Kidney (tissue), 14 donors: ENCODE data around the gene MAD1L1. TPM values are rescaled to one million over a fixed set of nuclear protein-coding genes. Genes with fewer than 3 reads are reported as not detected.

Experiments used
- DNase-seq, 5 donors: peaks; one replicate each; pipeline ENCODE4 v3.0.0-alpha.2; 2013 to 2020
- FAIRE-seq: peaks from 2 replicates; lab custom pipeline; 2012; peaks lifted over from hg19 to GRCh38; lab: Jason Lieb, UNC
- H3K27ac ChIP-seq, 2 donors: one replicate each; pipeline ENCODE4 v1.7.0; 2013; ENCODE audit warnings: low read depth in 2 of 2, low read length in 2 of 2, inconsistent platforms in 1 of 2
- H3K27me3 ChIP-seq: one replicate; pipeline ENCODE4 v1.7.1; 2013; ENCODE audit warnings: low read length, inconsistent platforms; ENCODE audit not compliant: control insufficient read depth, insufficient read depth
- H3K36me3 ChIP-seq, 3 donors: one replicate each; pipeline versions ENCODE4 v1.7.0 to v1.7.1; 2013; ENCODE audit warnings: low read length in 3 of 3, control low read depth in 1 of 3, inconsistent platforms in 1 of 3; ENCODE audit not compliant: insufficient read depth in 3 of 3, control insufficient read depth in 2 of 3
- H3K4me1 ChIP-seq, 3 donors: one replicate each; pipeline versions ENCODE4 v1.7.0 to v1.7.1; 2013; ENCODE audit warnings: low read length in 3 of 3, inconsistent platforms in 1 of 3, low read depth in 1 of 3; ENCODE audit not compliant: control insufficient read depth in 2 of 3, insufficient read depth in 2 of 3
- H3K4me3 ChIP-seq, 3 donors: one replicate each; pipeline versions ENCODE4 v1.7.0 to v1.8.1; 2013; ENCODE audit warnings: low read length in 3 of 3, control low read depth in 1 of 3, inconsistent platforms in 1 of 3
- H3K9ac ChIP-seq, 3 donors: one replicate each; pipeline versions ENCODE4 v1.7.0 to v1.7.1; 2013; ENCODE audit warnings: low read length in 3 of 3, control low read depth in 1 of 3, inconsistent platforms in 1 of 3
- H3K9me3 ChIP-seq, 3 donors: one replicate each; pipeline versions ENCODE4 v1.7.0 to v1.7.1; 2013; ENCODE audit warnings: low read length in 3 of 3, control low read depth in 1 of 3, inconsistent platforms in 1 of 3; ENCODE audit not compliant: control insufficient read depth in 2 of 3, insufficient read depth in 1 of 3
- CTCF ChIP-seq: IDR thresholded peaks from 3 replicates; pipeline ENCODE4 v1.5.1; 2012; ENCODE audit warnings: mild to moderate bottlenecking, moderate library complexity, borderline replicate concordance; ENCODE audit not compliant: insufficient read depth; ENCODE audit errors: extremely low read depth
- intact Hi-C: fragments of 100-400 bp; cut with DNase I; formaldehyde crosslinking; loops from one replicate; pipeline ENCODE4 v1.11.1; 2022
- polyA plus RNA-seq: library from polyadenylated mRNA; stranded (reverse); fragments of 350-450 nt; fragmentation: Illumina TruSeq; extraction: RNeasy Lipid Tissue Mini Kit (QIAGEN cat#74804); gene quantifications from one replicate; pipeline ENCODE4 v1.2.3, GENCODE V29; 2014; ENCODE audit warnings: low read depth, low replicate concordance; ENCODE audit not compliant: insufficient read depth
- total RNA-seq: library from RNA; stranded (reverse); fragmentation: NEBNext Ultra II Directional; extraction: Animal tissue kit (Norgen Biotek cat#: 25700); gene quantifications from one replicate; pipeline ENCODE4 v1.2.1, GENCODE V29; 2021
- donor health status: control.
- donor health status: control.
- donor health status: control.
- donor health status: control.
- donor health status: control.
- donor health status: DM: yes; HTN: yes; CAD: no.
- donor health status: Normal renal cell carcinoma (clear cell type).

MAD1L1 gene
- total and polyA plus RNA-seq, 2 donors from 2014 or later, result 33.2 to 45.2 TPM

DNA sequence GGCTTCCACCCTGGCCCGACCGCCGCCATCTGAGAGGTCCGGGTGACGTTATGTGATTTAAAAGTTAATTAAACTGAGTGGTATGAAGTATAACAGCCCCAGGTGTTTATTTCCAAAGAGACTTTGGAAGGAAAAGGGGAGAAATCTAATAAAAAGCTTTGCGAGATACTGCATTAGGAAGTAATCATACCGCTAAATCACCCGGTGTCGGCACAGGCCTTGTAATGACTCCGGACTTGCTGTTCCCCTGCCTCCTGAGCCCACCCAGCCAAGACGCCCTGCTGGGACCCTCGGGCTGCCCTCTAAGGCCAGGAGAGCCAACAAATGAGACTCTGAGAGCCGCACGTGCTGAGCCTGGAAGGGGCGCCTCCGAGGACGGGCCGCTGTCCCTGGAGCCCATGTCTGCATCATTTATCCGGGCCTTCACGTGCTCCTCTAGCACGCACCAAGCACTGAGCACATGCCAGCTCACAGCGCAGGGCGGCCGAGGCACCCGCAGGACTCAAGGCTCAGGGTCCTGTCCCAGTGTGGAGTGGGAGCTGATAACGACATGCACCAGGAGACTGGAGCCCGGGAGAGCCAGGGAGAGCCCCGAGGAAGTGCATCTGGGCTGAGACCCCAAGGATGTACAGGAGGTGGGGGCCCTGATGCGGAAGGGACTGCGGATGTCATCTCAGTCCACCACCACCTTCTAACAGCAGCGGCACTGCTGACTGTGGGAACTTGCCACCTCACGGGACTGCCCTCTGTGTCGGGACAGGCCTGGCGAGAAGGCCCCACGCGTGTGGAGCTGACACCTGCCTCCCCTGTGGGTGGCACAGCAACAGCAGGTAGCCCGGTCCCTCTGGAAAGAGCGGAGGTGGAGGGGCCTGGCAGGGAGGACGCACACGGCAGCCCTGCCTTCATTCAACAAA lies 380.0 kb downstream of the MAD1L1 start:
- peak in 3 of 5 donors; percentile 12 to 67 (median 48) for DNase-seq
- Histone ChIP-seq H3K27me3 (no peaks in the 10 kb centered on the region), H3K9me3 (no peaks in the 10 kb centered on the region), H3K4me1 (no peaks in the 10 kb centered on the region), H3K36me3 (no peaks in the 10 kb centered on the region), H3K4me3 (no peak overlapping the region), H3K27ac (no peak overlapping the region), H3K9ac (no peak overlapping the region)
- TF ChIP-seq CTCF, result no peak
- intact Hi-C loops, result no loop called here
- no peak for FAIRE-seq

DNA sequence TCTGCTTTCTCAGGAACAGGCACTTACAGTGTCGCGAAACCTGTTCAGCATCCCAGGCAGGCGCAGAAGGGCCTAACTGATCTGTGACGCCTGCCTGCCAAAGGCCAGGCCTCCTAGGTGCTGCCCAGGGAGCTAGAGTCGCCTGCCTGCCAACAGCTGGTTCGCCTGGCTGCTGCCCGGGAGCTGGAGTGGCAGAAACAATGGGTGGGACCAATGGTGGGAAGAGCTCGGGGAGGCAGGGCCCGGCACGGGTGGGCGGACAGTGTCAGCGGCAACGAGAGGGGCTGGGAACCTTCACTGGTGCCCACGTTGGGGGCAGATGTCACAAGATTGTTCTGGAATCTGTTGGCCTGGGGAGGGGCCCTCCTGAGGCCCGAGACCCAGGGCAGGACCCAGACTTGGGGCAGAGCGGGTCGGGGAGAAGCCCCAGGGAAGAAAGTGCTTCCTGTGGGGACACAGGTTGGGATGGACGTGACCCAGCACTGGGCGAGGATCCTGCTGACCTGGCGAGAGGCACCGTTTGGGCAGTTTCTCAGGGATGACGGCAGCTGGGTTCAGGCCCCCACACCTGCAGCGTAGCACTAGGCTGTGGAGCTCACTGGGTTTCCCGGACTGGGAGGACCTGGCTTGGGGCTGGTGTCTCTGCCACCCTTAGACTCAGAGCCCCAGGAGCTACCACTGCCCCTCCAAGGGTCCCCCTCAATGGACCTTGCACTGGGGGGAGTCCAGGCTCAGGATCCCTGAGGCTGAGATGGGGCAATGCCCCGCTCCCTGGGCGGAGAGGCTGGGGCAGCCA lies 380.8 kb downstream of the MAD1L1 start:
- no peaks in the 10 kb centered on the region for H3K9me3 ChIP-seq
- intact Hi-C loops, result no loop called here
- TF ChIP-seq CTCF, result no peak
- H3K27ac ChIP-seq, result no peak overlapping the region
- no peaks in the 10 kb centered on the region for H3K36me3 ChIP-seq
- H3K27me3 ChIP-seq, result no peaks in the 10 kb centered on the region
- no peaks in the 10 kb centered on the region for H3K4me1 ChIP-seq
- H3K9ac ChIP-seq, result no peak overlapping the region
- FAIRE-seq (no peak), DNase-seq (peak; percentile 52 to 72 (median 61))
- no peak overlapping the region for H3K4me3 ChIP-seq

- intact Hi-C loops, result no loop called here
- DNase-seq, result peak in 2 of 5 donors; percentile 49 to 58
- FAIRE-seq, result no peak
- H3K4me1 ChIP-seq, result no peaks in the 10 kb centered on the region
- no peaks in the 10 kb centered on the region for H3K9me3 ChIP-seq
- H3K4me3 ChIP-seq, result no peak overlapping the region
- H3K36me3 ChIP-seq, result no peaks in the 10 kb centered on the region
- H3K9ac ChIP-seq, result no peak overlapping the region
- no peak overlapping the region for H3K27ac ChIP-seq
- TF ChIP-seq CTCF, result no peak
- no peaks in the 10 kb centered on the region for H3K27me3 ChIP-seq
Observed at GRCh38 chr7:1850976-1851571, 381.7 kb downstream of the MAD1L1 start.
